Upper lobe of left lung (tissue), 4 donors: ENCODE data around the gene ZNF292.

ENCODE experiments used
- POLR2A ChIP-seq, 4 donors: fragments of 450-650 bp; IDR thresholded peaks; one replicate each; pipeline ENCODE4 v1.5.1; 2016 to 2017; ENCODE audit warnings: antibody characterized with exemption in 4 of 4, mild to moderate bottlenecking in 2 of 4
- POLR2AphosphoS5 ChIP-seq, 2 donors: sonication (generic); formaldehyde crosslinking; IDR thresholded peaks; one replicate each; pipeline ENCODE4 v1.5.1; 2017; ENCODE audit warnings: antibody characterized with exemption in 2 of 2

DNA sequence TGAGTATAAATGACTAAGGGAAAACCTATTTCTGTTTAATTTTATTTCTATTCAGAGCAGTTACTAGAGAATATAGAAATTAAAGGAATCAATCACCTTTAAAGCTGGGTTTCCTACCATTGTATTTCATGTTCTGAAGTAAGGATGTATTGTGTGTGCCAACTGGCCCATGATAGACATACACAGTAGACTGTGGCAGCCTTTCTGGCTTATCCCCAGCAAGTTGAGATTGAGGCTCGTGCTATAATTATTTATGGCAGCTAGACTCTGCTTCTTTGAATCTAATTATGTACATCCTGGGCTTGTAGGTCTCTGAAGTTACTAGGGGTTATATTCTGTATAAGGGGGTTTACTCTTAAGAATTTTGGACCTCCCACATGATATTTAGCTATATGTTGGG is 44.4 kb downstream of the ZNF292 start:
- TF ChIP-seq POLR2A (IDR thresholded peaks at IDR 0.05) (no peak), POLR2AphosphoS5 (IDR thresholded peaks at IDR 0.05) (no peak)
